ENCODE data around the gene TESPA1.

The TESPA1 gene

GRCh38 chr12:54933376-54933775, 51.2 kb downstream of the TESPA1 start:
- Histone ChIP-seq H3K9me2 (replicated peaks; ENCODE audit: control insufficient read depth, low read length) (no peaks in the 10 kb centered on the region), H3F3A (ENCODE audit: control insufficient read depth, insufficient read depth) (no peaks in the 10 kb centered on the region), H3K4me1 (ENCODE audit: control insufficient read depth, low read length) (peaks cover 10% of the 10 kb centered on the region), H3K27me3 (ENCODE audit: control insufficient read depth, low read length) (no peaks in the 10 kb centered on the region), H3K9me3 (ENCODE audit: control insufficient read depth, insufficient read depth, low read length) (no peaks in the 10 kb centered on the region; the same call in 1 of the 2 replicates), H4K20me1 (ENCODE audit: control insufficient read depth, insufficient read depth, low read depth, low read length) (no peaks in the 10 kb centered on the region), H3K4me2 (ENCODE audit: low read length) (no peak overlapping the region), H3K27ac (ENCODE audit: low read depth, low read length) (no peak overlapping the region), H3K4me3 (ENCODE audit: low read length) (no peak overlapping the region), H3K79me2 (ENCODE audit: control insufficient read depth, low read length) (no peaks in the 10 kb centered on the region), H3K36me3 (ENCODE audit: control insufficient read depth, low read length) (no peaks in the 10 kb centered on the region)
- TF ChIP-seq EZH2phosphoT487 (IDR thresholded peaks at IDR 0.05; ENCODE audit: borderline replicate concordance, low read length) = no peak
- TF ChIP-seq CTCF (IDR thresholded peaks at IDR 0.05; ENCODE audit: low read depth, low read length, poor library complexity, severe bottlenecking) = no peak

- Histone ChIP-seq H3K27ac (ENCODE audit: low read depth, low read length) (no peak overlapping the region), H3K9me2 (replicated peaks; ENCODE audit: control insufficient read depth, low read length) (no peaks in the 10 kb centered on the region), H3K4me1 (ENCODE audit: control insufficient read depth, low read length) (peaks cover 10% of the 10 kb centered on the region), H3K27me3 (ENCODE audit: control insufficient read depth, low read length) (no peaks in the 10 kb centered on the region), H3K9me3 (ENCODE audit: control insufficient read depth, insufficient read depth, low read length) (no peaks in the 10 kb centered on the region; the same call in 1 of the 2 replicates), H3K79me2 (ENCODE audit: control insufficient read depth, low read length) (no peaks in the 10 kb centered on the region), H3K4me2 (ENCODE audit: low read length) (no peak overlapping the region), H3K4me3 (ENCODE audit: low read length) (no peak overlapping the region), H4K20me1 (ENCODE audit: control insufficient read depth, insufficient read depth, low read depth, low read length) (no peaks in the 10 kb centered on the region), H3K36me3 (ENCODE audit: control insufficient read depth, low read length) (no peaks in the 10 kb centered on the region), H3F3A (ENCODE audit: control insufficient read depth, insufficient read depth) (no peaks in the 10 kb centered on the region)
- TF ChIP-seq EZH2phosphoT487 (IDR thresholded peaks at IDR 0.05; ENCODE audit: borderline replicate concordance, low read length) (no peak), CTCF (IDR thresholded peaks at IDR 0.05; ENCODE audit: low read depth, low read length, poor library complexity, severe bottlenecking) (no peak)
These were observed 51.9 kb downstream of the TESPA1 start for GRCh38 chr12:54932691-54933090.

GRCh38 chr12:54932038-54932437, 52.5 kb downstream of the TESPA1 start:
- Histone ChIP-seq H3K4me1 (ENCODE audit: control insufficient read depth, low read length) (peaks cover 10% of the 10 kb centered on the region), H3K27ac (ENCODE audit: low read depth, low read length) (no peak overlapping the region)
- TF ChIP-seq CTCF (IDR thresholded peaks at IDR 0.05; ENCODE audit: low read depth, low read length, poor library complexity, severe bottlenecking) (no peak), EZH2phosphoT487 (IDR thresholded peaks at IDR 0.05; ENCODE audit: borderline replicate concordance, low read length) (no peak)

More at GRCh38 chr12:54932038-54932437, 52.5 kb downstream of the TESPA1 start:
- Histone ChIP-seq H3K9me2 (replicated peaks; ENCODE audit: control insufficient read depth, low read length) (no peaks in the 10 kb centered on the region), H3K9me3 (ENCODE audit: control insufficient read depth, insufficient read depth, low read length) (no peaks in the 10 kb centered on the region; the same call in 1 of the 2 replicates), H3K36me3 (ENCODE audit: control insufficient read depth, low read length) (no peaks in the 10 kb centered on the region), H3K4me3 (ENCODE audit: low read length) (no peak overlapping the region), H4K20me1 (ENCODE audit: control insufficient read depth, insufficient read depth, low read depth, low read length) (no peaks in the 10 kb centered on the region), H3K79me2 (ENCODE audit: control insufficient read depth, low read length) (no peaks in the 10 kb centered on the region), H3F3A (ENCODE audit: control insufficient read depth, insufficient read depth) (no peaks in the 10 kb centered on the region), H3K27me3 (ENCODE audit: control insufficient read depth, low read length) (no peaks in the 10 kb centered on the region), H3K4me2 (ENCODE audit: low read length) (no peak overlapping the region)

Data from DOHH2 (cell line).